GM21529 (cell line): ENCODE measurements around the gene SYNE2.

Source experiments
- ATAC-seq: cut with Tn5 transposase; IDR thresholded peaks from one replicate; pipeline ENCODE4 v1.9.1; 2021; ENCODE audit not compliant: unreplicated experiment

Gene SYNE2

GRCh38 chr14:63874223-63874622 lies 21.4 kb downstream of the SYNE2 start:
- no peak for ATAC-seq

DNA sequence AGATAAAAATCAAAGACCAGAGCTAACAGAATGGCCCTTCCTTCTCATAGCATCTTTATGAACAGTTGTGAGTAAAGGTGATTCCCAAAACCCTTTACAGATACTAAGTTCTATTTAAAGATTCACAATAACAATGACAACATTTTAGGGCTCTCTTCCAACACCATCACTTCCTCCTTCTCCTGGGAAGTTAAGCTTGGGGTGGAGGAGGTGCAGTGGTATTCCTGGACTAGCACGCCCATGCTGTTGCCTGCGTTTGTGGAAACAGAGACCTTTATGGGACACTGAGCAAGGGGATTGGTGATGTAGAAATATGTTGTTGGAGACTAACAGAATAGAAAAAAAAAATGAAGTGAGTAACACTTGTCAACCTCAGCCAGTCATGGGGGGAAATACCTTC lies 22.5 kb downstream of the SYNE2 start:
- no peak for ATAC-seq

DNA sequence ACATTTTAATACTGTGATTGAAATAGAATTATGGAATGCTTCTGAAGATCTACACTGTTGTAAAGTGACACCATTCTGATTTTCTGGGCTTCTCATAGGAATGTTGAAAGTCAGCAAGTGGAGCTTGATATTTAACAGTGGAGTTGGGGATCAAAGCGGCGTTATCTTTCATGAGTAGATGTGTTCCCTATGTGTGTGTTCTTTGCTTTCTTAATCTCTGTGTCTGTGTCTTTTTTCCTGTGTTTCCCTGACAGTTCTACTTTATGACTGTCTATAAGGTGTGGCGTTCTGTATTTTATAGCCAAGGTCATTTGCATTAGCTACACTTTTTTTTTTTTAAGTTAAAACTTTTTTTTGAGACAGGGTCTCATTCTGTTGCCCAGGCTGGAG lies 24.7 kb downstream of the SYNE2 start:
- no peak for ATAC-seq

- no peak for ATAC-seq
Observed at GRCh38 chr14:63878052-63878451, 25.2 kb downstream of the SYNE2 start.

DNA sequence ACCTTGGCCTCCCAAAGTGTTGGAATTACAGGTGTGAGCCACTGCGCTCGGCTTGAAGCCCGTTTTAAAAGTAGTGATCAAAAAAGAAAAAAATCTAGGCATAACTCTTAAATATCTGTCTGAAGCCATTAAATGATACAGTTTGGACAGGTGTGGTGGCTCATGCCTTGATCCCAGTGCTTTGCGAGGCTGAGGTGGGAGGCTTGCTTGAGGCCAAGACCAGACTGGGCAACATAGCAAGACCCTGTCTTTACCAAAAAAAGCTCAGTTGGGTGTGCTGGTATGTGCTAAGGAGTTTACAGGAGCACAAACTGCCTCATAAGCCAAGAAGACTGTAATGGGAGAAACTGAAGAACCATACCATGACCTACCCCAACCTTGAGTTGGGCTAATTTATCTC lies 26.0 kb downstream of the SYNE2 start:
- ATAC-seq = no peak

DNA sequence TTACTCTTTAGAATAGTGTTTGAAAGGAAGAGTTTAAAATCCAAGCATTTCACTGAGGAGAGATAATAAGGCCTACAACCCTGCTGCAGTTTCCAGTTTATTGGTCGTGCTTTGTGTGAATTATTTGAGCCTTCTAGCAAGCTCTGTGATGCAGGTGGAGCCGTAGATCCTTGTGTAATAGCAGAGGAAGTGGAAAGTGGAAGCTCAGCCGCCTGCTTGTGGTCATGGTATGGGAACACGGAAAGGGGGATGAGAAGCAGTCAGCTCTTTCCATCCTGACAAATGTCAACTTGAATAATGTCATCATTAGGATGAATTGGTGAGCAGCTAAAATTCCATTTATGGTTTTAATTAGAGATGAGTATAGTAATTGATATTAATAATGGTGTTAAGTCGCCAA lies 29.1 kb downstream of the SYNE2 start:
- no peak for ATAC-seq

DNA sequence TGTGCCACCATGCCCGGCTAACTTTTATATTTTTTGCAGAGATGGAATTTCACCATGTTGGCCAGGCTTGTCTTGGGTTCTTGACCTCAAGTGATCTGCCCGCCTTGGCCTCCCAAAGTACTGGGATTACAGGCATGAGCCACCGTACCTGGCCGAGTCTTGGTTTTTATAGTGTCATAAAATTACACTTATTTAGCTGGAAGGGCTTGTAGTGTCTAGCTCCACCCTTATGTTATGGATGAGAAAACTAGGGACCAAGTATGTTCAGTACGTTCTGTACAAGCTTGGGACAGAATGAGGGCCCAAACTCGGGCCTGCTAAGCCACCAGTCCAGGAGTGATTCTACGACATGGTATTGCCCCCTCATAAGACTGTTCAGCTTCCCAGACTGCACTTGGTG lies 35.1 kb downstream of the SYNE2 start:
- no peak for ATAC-seq

- no peak for ATAC-seq
Observed at GRCh38 chr14:63890553-63890952, 37.7 kb downstream of the SYNE2 start.

DNA sequence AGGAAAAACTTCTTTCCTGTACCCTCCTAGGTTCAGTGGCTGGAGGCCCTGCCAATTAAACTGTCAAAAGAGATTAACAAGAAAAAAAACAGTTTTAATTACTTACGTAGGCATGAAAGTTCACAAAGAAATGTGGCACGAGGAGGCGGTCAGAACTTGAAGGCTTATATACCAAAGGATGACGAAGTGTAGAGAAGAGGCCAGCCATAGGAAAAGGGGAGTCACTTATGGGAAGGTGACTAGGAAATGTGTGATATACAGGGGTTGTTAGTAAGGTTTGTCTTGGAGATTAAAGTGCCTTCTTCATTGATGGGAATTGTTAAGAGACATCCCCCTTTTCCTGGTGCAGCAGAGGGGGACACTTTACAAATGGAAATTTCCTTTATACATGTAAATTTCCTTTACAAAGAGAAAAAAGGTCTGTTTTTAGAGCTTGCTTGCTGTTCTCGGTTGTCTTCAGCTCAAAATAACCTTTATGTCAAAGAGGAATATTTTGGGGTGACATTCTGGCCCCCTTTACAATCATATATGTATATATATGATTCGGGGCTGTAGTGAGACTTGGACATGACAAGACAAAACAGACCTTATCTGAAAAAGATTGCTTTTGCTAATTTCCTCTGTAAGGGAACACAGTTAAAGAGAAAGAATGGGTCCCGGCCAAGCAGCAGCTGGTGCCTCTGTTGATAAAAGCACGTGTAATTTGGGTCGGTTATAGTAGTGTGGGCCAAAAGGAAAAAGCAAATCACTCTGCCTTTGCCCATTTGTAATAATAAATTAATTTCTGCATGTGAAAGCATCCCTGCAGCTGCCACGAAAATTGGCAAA lies 38.6 kb downstream of the SYNE2 start:
- ATAC-seq = no peak

DNA sequence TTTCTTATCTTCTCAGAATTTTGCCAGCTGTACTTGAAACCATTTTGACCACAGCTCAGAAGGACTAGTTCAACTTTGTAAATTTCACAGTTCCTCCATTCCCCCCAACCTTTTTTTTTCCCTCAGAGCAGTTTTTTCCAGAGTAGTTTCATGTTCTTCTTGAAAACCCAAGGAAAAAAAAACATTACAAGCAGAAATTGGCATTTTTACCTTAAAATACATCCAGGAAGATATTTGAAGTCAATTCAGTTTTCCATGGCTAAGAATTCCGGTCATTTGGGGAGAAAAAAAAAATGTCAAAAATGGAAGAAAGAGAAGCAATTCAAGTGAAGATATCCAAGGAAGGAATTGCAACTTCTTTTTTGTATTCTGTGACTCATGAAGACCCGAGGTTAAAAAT lies 39.5 kb downstream of the SYNE2 start:
- no peak for ATAC-seq

DNA sequence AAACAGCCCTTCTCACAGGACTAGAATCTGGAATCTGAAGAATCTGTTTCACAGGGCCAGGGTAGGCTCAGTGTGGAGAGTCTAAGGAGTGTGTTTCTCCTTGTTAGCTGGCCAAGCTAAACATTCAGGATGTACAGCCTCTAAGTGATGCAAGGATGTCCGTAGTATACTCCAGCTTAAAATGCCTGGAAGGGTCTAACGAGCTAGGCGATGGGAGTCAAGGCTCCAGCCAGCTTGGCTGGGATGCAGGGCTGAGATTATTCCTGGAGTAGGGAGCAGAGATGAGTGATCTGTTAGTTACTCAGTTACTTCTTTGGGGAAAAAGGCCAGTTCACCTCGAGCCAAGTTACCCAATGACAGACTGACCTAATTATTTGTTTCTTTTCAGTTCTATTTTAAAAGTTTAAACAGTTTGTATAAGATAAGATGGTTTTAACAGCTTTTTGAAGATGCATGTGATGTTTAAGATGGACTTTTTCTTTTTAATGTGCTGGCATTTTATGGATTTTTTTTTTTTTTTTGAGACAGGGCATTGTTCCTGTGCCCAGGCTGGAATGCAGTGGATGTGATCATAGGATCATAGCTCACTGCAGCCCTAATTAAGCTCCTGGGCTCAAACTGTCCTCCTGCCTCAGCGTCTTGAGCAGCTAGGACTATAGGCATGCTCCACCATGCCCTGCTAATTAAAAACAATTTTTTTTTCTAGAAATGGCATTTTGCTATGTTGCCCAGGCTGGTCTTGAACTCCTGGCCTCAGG lies 41.1 kb downstream of the SYNE2 start:
- ATAC-seq = no peak

DNA sequence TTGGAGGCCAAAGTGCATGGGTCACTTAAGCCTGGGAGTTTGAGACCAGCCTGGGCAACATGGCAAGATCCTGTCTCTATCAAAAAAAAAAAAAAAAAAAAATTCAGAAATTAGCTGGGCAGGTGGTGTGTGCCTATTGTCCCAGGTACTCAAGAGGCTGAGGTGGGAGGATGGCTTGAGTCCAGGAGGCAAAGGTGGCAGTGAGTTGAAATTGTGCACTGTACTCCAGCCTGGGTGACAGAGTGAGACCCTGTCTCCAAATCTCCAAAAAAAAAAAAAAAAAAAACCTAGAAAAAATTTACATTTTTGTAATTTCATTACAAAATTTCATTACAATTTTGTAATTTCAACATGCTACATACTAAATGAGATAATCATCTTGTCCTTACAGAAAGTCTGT lies 42.7 kb downstream of the SYNE2 start:
- no peak for ATAC-seq

- ATAC-seq = no peak
Observed at GRCh38 chr14:63896278-63896720, 43.5 kb downstream of the SYNE2 start.

DNA sequence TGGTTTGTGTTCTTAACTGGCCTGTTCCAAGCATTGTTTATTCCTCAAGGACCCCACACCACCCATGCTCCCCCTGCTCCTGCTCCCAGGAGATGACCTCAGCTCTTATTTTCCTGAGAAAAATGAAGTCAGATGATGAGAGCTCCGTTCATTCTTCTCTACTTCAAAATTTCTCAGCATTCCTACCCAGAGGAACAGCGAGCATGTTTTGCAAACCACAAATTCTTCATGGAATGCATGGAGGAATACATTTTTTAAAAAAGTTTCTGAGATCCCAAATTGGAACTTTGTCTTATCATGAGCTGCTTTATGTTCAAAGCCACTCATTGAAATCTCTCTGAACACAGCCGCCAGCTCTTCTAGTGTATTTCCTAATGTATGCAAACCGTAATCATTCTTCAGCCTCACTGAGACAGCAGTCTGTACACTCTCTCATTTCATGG lies 44.9 kb downstream of the SYNE2 start:
- ATAC-seq = no peak

- no peak for ATAC-seq
Observed at GRCh38 chr14:63899953-63900352, 47.1 kb downstream of the SYNE2 start.

- no peak for ATAC-seq
Observed at GRCh38 chr14:63901434-63902085, 48.8 kb downstream of the SYNE2 start.

- ATAC-seq = no peak
Observed at GRCh38 chr14:63902375-63902976, 49.7 kb downstream of the SYNE2 start.

DNA sequence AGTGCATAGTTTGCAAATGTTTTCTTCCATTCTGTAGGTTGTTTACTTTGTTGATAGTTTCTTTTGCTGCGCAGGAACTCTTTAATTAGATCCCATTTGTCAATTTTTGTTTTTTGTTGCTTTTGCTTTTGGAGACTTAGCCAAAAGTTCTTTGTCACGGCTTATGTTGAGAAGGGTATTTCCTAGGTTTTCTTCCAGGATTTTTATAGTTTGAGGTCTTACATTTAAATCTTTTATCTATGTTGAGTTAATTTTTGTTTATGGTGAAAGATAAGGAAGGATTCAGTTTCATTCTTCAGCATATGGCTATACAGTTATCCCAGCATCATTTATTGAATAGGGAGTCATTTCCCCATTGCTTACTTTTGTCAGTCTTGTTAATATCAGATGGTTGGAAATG lies 51.9 kb downstream of the SYNE2 start:
- ATAC-seq = no peak

DNA sequence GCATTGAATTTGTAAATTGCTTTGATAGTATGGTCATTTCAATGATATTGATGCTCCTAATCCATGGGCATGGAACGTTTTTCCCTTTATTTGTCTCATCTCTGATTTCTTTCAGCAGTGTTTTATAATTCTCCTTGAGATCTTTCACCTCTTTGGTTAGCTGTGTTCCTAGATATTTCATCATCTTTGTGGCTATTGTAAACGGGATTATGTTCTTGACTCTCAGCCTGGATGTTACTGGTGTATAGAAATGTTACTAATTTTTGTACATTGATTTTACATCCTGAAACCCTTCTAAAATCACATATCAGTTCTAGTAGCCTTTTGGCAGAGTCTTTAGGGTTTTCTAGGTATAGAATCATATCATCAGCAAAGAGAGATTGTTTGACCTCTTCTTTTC lies 52.6 kb downstream of the SYNE2 start:
- no peak for ATAC-seq

DNA sequence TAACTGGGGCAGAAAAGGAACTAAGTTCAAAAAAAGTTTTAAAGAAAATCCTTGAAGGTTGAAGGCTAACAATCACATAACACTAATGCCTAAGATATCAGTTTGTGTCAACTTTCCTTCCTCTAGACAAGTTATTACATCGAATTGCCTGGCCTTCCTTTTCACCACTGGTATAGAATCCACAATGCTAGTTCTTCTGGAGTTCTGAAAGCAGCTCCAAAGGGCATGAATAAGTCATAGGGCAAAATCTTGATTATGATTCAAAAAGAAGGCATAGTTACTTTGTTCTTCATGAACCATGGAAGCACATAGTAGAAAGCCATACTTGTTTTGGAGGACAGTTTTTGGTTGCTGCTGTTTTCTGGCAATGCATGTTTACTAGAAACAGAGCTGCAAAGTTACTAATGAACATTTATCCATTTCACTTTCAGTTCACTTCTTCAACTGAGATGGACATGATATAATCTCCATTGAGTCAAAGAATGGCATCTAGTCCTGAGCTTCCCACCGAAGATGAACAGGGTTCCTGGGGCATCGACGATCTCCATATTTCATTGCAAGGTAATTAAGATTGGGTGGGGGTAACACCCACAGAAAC lies 56.0 kb downstream of the SYNE2 start:
- ATAC-seq = no peak

DNA sequence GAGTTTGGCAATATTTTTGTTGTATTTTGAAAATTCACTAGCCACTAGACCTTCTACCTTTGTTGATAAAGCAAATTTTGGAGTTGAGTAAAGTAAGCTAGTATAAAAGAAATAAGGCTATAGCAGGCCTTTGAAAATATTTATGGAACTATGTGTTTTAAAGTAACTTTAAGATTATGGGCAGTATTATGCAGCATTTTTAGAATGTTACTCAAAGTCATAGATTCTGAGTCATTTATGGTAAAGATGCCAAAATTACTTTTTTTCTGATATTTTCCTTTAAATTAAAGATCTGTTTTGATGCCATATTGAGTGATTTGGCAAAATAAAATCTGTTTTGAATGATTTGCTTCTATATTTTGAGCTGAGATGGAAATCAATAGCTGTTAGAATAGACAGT lies 57.2 kb downstream of the SYNE2 start:
- no peak for ATAC-seq
